Breast epithelium (tissue), 3 donors: Measurements from ENCODE around the gene GPX1.
"Not testable (repeated sequence)": the region's sequence is repeated elsewhere in the genome, so short reads cannot be mapped to it uniquely, and the experiment has no call there.

Experiments
- POLR2A ChIP-seq: fragments of 450-650 bp; IDR thresholded peaks from one replicate; pipeline ENCODE4 v1.6.1; 2016; ENCODE audit warnings: antibody characterized with exemption, mild to moderate bottlenecking, moderate library complexity
- POLR2AphosphoS5 ChIP-seq, 3 donors: sonication (generic); formaldehyde crosslinking; IDR thresholded peaks; one replicate each; pipeline ENCODE4 v1.6.1; 2017; ENCODE audit warnings: antibody characterized with exemption in 3 of 3
- TF ChIP-seq, protein P1 (sequence below), 3 donors: fragments of 450-650 bp; IDR thresholded peaks; one replicate each; pipeline ENCODE4 v1.5.1; 2016 to 2017; ENCODE audit warnings: antibody characterized with exemption in 3 of 3, mild to moderate bottlenecking in 3 of 3, moderate library complexity in 3 of 3

DNA sequence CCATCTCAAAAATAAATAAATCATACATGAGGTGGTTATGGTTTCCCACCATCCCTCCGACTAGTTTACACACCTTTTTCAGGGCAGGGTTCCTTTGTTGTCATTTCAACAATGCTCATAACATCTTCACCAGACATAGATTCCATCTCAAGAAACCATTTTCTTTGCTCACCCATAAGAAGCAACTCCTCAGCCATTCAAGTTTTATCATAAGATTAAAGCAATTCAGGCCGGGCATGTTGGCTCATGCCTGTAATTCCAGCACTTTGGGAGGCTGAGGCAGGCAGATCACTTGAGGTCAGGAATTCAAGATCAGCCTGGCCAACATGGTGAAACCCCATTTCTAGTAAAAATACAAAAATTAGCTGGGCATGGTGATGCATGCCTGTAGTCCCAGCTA, 29.8 kb downstream of the GPX1 start:
- not testable (repeated sequence) for TF ChIP-seq POLR2A; POLR2AphosphoS5 (IDR thresholded peaks at IDR 0.05)
- TF ChIP-seq, protein P1, sequence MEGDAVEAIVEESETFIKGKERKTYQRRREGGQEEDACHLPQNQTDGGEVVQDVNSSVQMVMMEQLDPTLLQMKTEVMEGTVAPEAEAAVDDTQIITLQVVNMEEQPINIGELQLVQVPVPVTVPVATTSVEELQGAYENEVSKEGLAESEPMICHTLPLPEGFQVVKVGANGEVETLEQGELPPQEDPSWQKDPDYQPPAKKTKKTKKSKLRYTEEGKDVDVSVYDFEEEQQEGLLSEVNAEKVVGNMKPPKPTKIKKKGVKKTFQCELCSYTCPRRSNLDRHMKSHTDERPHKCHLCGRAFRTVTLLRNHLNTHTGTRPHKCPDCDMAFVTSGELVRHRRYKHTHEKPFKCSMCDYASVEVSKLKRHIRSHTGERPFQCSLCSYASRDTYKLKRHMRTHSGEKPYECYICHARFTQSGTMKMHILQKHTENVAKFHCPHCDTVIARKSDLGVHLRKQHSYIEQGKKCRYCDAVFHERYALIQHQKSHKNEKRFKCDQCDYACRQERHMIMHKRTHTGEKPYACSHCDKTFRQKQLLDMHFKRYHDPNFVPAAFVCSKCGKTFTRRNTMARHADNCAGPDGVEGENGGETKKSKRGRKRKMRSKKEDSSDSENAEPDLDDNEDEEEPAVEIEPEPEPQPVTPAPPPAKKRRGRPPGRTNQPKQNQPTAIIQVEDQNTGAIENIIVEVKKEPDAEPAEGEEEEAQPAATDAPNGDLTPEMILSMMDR (IDR thresholded peaks at IDR 0.05): not testable (repeated sequence)
